Tibial nerve (tissue), 4 donors: Measurements from ENCODE around the gene SETD7. TPM values are rescaled to one million over a fixed set of nuclear protein-coding genes. Genes with fewer than 3 reads are reported as not detected.
A peak's percentile ranks its signal among the peaks of the same experiment; 100 is the strongest.

Experiments
- DNase-seq, 2 donors: peaks; one replicate each; pipeline ENCODE4 v3.0.0-alpha.2; 2019; ENCODE audit warnings: low spot score in 2 of 2
- H3K27ac ChIP-seq, 4 donors: fragments of 200-600 bp; sonication (generic) in 3 of 4; one replicate each; pipeline ENCODE4 v1.5.1; 2017 to 2019; ENCODE audit warnings: mild to moderate bottlenecking in 1 of 4
- H3K27me3 ChIP-seq, 2 donors: fragments of 200-600 bp; sonication (generic) in 1 of 2; one replicate each; pipeline versions ENCODE4 v1.5.1 to v1.6.0; 2017 to 2019
- H3K36me3 ChIP-seq, 3 donors: fragments of 200-600 bp; sonication (generic); one replicate each; pipeline ENCODE4 v1.5.1; 2018 to 2019
- H3K4me1 ChIP-seq, 4 donors: fragments of 200-600 bp; sonication (generic) in 3 of 4; one replicate each; pipeline ENCODE4 v1.5.1; 2017 to 2019
- H3K4me3 ChIP-seq, 4 donors: fragments of 200-600 bp; sonication (generic) in 3 of 4; one replicate each; pipeline ENCODE4 v1.5.1; 2017 to 2019; ENCODE audit warnings: mild to moderate bottlenecking in 1 of 4, moderate library complexity in 1 of 4
- H3K9me3 ChIP-seq, 4 donors: fragments of 200-600 bp; sonication (generic) in 3 of 4; one replicate each; pipeline ENCODE4 v1.5.1; 2017 to 2019
- CTCF ChIP-seq, 5 experiments: fragments of 200-600 bp in 3 of 5; fragments of 450-650 bp in 2 of 5; sonication (generic) in 3 of 5; IDR thresholded peaks; one replicate each; pipeline ENCODE4 v1.5.1; 2016 to 2019; ENCODE audit warnings: antibody characterized with exemption in 5 of 5, mild to moderate bottlenecking in 3 of 5, moderate library complexity in 2 of 5
- EP300 ChIP-seq, 2 donors: sonication (generic); formaldehyde crosslinking; IDR thresholded peaks; one replicate each; pipeline ENCODE4 v1.6.1; 2017; ENCODE audit warnings: antibody characterized with exemption in 2 of 2, mild to moderate bottlenecking in 1 of 2
- POLR2A ChIP-seq, 2 donors: fragments of 450-650 bp; IDR thresholded peaks; one replicate each; pipeline ENCODE4 v1.6.1; 2017; ENCODE audit warnings: antibody characterized with exemption in 2 of 2, mild to moderate bottlenecking in 2 of 2, moderate library complexity in 2 of 2
- WGBS, 2 donors: methylation state at CpG; one replicate each; pipeline ENCODE4 v1.1.5; 2018; 5-methylcytosine and 5-hydroxymethylcytosine counted together
- total RNA-seq, 4 donors: library from RNA; depleted of rRNA; stranded (reverse); fragments of >200 nt; gene quantifications; one replicate each; pipeline ENCODE4 v1.1.0, GENCODE V29; 2016

SETD7 gene
- total RNA-seq, 4 donors from 2014 or later, result 49.2 to 81.4 (median 65.7) TPM

GRCh38 chr4:139600662-139601061, 44.6 kb upstream of the SETD7 start:
- Histone ChIP-seq H3K9me3 (no peaks in the 10 kb centered on the region), H3K36me3 (no peaks in the 10 kb centered on the region), H3K4me1 (peaks cover 0 to 16% (median 6%) of the 10 kb centered on the region in 4 donors), H3K27me3 (no peaks in the 10 kb centered on the region), H3K27ac (no peak overlapping the region), H3K4me3 (no peak overlapping the region)
- WGBS, 2 donors, result 91 to 94% methylated on average over 4 of the region's 4 CpGs
- TF ChIP-seq CTCF (IDR thresholded peaks at IDR 0.05), result no peak
- no peak for TF ChIP-seq POLR2A (IDR thresholded peaks at IDR 0.05)
- no peak for TF ChIP-seq EP300 (IDR thresholded peaks at IDR 0.05)
- no peak for DNase-seq

GRCh38 chr4:139599594-139600374, 43.8 kb upstream of the SETD7 start:
- TF ChIP-seq CTCF (IDR thresholded peaks at IDR 0.05) (no peak), POLR2A (IDR thresholded peaks at IDR 0.05) (no peak), EP300 (IDR thresholded peaks at IDR 0.05) (no peak)
- Histone ChIP-seq H3K4me1 (peaks cover 0 to 16% (median 6%) of the 10 kb centered on the region in 4 donors), H3K4me3 (no peak overlapping the region), H3K36me3 (no peaks in the 10 kb centered on the region), H3K9me3 (no peaks in the 10 kb centered on the region), H3K27me3 (no peaks in the 10 kb centered on the region), H3K27ac (no peak overlapping the region)
- DNase-seq, result no peak
- WGBS, 2 donors, result 85 to 91% methylated on average over 6 of the region's 6 CpGs

- TF ChIP-seq EP300 (IDR thresholded peaks at IDR 0.05), result no peak
- TF ChIP-seq CTCF (IDR thresholded peaks at IDR 0.05), result no peak
- no peak for TF ChIP-seq POLR2A (IDR thresholded peaks at IDR 0.05)
- no peaks in the 10 kb centered on the region for H3K27me3 ChIP-seq
- H3K4me1 ChIP-seq, result peaks cover 0 to 16% (median 6%) of the 10 kb centered on the region in 4 donors
- H3K4me3 ChIP-seq, result no peak overlapping the region
- no peak for DNase-seq
- H3K9me3 ChIP-seq, result no peaks in the 10 kb centered on the region
- H3K36me3 ChIP-seq, result no peaks in the 10 kb centered on the region
- whole genome bisulfite sequencing, 2 donors, result 95 to 99% methylated on average over 3 of the region's 3 CpGs
- no peak overlapping the region for H3K27ac ChIP-seq
These were observed 43.1 kb upstream of the SETD7 start for GRCh38 chr4:139599076-139599475.

- Histone ChIP-seq H3K9me3 (no peaks in the 10 kb centered on the region), H3K4me3 (no peak overlapping the region), H3K27ac (peak overlapping the region in 2 of 4 donors; percentile 63 to 79), H3K4me1 (peaks cover 0 to 16% (median 6%) of the 10 kb centered on the region in 4 donors), H3K27me3 (no peaks in the 10 kb centered on the region), H3K36me3 (no peaks in the 10 kb centered on the region)
- no peak for TF ChIP-seq CTCF (IDR thresholded peaks at IDR 0.05)
- no peak for TF ChIP-seq EP300 (IDR thresholded peaks at IDR 0.05)
- TF ChIP-seq POLR2A (IDR thresholded peaks at IDR 0.05), result no peak
- 75 to 81% methylated on average over 4 of the region's 4 CpGs for WGBS, 2 donors
- no peak for DNase-seq
These were observed 40.8 kb upstream of the SETD7 start for GRCh38 chr4:139596684-139597279.

GRCh38 chr4:139596034-139596683, 40.1 kb upstream of the SETD7 start:
- Histone ChIP-seq H3K27me3 (no peaks in the 10 kb centered on the region), H3K9me3 (no peaks in the 10 kb centered on the region), H3K27ac (peak overlapping the region; percentile 5 to 79 (median 39)), H3K4me1 (peaks cover 0 to 16% (median 6%) of the 10 kb centered on the region in 4 donors), H3K4me3 (no peak overlapping the region), H3K36me3 (no peaks in the 10 kb centered on the region)
- WGBS, 2 donors, result 33 to 52% methylated on average over 3 of the region's 3 CpGs
- peak in 1 of 2 donors; percentile 63 for TF ChIP-seq EP300 (IDR thresholded peaks at IDR 0.05)
- no peak for TF ChIP-seq CTCF (IDR thresholded peaks at IDR 0.05)
- peak; percentile 30 to 67 for DNase-seq
